Mammary epithelial cell (primary cell): ENCODE results near the gene SPECC1L.

Experiments used
- EZH2 ChIP-seq: IDR thresholded peaks from 2 replicates; pipeline ENCODE4 v1.6.1; 2012; ENCODE audit warnings: low read length, inconsistent platforms, borderline replicate concordance
- TF ChIP-seq, protein P1 (sequence below), 2 donors: IDR thresholded peaks in 1 of 2; conservative IDR thresholded peaks in 1 of 2; 2 replicates each; pipeline ENCODE4 v1.5.1; 2011 to 2012; ENCODE audit warnings: inconsistent platforms in 2 of 2, low read length in 2 of 2, mild to moderate bottlenecking in 2 of 2, control low read depth in 1 of 2, low read depth in 1 of 2; ENCODE audit not compliant: insufficient read depth in 1 of 2; ENCODE audit errors: extremely low read depth in 1 of 2

DNA sequence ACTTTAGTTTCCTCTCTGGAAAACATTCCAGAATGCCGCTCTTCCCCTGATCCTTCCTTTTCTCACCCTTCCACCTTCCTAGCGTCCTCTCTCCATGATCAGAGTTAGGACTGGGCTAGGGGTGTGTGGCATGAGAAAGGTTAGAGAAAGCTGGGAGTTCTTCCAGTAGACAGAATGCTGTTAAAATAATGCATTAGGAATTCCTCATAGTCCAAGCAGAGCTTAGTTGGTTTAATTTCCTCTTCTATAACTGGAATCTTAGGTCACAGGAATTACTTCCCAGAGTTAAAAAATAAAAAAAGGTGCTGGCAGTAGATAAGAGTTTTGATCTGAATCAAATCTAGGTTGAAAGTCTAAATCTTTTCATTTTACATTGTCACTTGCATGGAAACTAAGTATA lies 119.5 kb downstream of the SPECC1L start:
- TF ChIP-seq, protein P1, sequence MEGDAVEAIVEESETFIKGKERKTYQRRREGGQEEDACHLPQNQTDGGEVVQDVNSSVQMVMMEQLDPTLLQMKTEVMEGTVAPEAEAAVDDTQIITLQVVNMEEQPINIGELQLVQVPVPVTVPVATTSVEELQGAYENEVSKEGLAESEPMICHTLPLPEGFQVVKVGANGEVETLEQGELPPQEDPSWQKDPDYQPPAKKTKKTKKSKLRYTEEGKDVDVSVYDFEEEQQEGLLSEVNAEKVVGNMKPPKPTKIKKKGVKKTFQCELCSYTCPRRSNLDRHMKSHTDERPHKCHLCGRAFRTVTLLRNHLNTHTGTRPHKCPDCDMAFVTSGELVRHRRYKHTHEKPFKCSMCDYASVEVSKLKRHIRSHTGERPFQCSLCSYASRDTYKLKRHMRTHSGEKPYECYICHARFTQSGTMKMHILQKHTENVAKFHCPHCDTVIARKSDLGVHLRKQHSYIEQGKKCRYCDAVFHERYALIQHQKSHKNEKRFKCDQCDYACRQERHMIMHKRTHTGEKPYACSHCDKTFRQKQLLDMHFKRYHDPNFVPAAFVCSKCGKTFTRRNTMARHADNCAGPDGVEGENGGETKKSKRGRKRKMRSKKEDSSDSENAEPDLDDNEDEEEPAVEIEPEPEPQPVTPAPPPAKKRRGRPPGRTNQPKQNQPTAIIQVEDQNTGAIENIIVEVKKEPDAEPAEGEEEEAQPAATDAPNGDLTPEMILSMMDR (conservative IDR thresholded peaks at IDR 0.05 in 1 of 2, IDR thresholded peaks at IDR 0.05 in 1 of 2; ENCODE audit: extremely low read depth in 1 of 2, insufficient read depth in 1 of 2, low read depth in 1 of 2, low read length in 2 of 2) = no peak
- TF ChIP-seq EZH2 = no peak
